ENCODE results near the gene USP1. TPM values are rescaled to one million over a fixed set of nuclear protein-coding genes. Genes with fewer than 3 reads are reported as not detected.

USP1 gene
- total RNA-seq (ENCODE audit: low replicate concordance), result 7.6 and 17.2 TPM in 2 replicates

DNA sequence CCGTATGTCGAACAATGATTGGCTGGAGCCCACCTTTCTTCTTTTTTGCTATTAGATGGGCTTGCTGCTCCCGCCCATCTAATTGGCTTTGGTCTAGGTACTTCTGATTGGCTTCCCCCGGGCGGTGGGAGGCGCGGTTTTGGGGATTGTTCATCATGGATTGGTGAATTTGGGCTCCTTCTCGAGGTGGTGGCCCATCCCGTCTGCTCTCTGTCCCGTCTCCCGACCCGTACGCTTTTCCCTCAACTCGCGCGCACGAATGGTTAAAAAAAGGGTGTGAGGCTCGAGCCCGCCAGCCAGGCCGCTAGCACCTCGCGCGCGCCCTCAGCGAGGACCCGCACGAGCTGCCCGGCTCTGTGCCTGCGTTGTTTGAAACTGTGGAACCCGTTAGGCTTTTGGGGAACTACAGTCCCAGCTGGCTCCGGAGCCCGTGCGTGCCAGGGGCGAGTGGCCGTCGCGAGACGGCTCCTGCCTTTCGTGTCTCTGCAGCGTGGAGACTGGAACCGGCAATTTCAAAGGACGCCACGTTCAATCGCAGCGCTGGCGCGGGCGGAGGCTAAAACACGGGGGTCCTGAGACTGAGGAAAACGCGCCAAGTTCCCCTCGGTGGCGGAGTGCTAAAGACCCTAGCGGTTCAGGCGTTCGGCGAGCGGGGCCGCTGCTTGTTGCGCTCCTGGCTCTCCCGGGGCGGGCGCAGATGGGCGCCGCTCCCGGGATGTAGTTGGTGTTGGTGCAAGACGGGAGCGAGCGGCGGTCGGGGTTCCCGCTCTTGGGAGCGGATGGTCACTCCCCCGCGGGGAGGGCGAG lies at the start of gene USP1:
USP1 (plus strand) TSS at position 584 of the 807 bp plus-strand sequence. CDS start 2,819 bp downstream, outside the sequence.

Other genes with a start within 250 kb of the USP1 start
- gene L1TD1, start 242.2 kb upstream of the USP1 start, total RNA-seq (ENCODE audit: low replicate concordance), result not detected in 2 replicates
- gene KANK4, start 117.6 kb upstream of the USP1 start, total RNA-seq (ENCODE audit: low replicate concordance), result 0.08 TPM in 1 of 2 replicates, not detected in the other
- not detected in 2 replicates for gene ANGPTL3, start 160.5 kb downstream of the USP1 start, total RNA-seq (ENCODE audit: low replicate concordance)